ENCODE measurements around the gene XRCC5. TPM values are rescaled to one million over a fixed set of nuclear protein-coding genes. Genes with fewer than 3 reads are reported as not detected.

Gene XRCC5
- total RNA-seq, 1 donor from 2014 or later = 360 TPM

DNA sequence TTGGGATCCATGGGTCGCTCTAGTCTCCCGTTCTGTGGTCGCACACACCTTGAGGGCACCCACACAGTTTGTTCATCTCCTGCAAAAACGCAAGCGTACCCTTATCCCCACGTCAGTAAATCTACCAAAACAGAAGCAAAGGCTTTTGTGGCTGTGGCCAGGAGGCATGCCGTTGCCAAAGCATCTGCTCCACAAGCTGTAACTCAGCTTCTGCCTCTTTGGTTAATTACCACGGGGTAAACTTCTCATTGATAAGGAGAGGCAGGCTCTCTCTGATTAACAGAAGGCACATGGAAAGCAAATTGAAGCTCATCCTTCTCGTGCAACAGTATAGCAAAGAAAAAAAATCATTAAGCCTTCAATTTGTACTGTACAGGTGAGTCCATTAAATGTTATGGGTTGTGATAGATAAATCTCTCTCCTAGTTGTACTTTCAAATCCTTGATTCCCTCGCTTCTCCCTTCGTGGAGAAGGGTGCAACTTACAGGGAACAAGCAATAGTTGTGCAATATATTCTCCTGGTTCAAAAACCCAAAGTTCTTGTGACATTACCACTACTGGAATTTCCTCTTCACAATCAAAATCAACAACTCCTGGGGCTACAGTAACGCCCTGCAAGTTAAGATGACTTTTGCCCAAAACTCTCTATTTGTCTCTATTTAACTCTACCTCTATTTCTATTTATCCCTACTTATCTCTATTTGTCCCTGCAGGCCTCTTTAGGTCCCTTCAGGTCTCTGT is 37.9 kb upstream of the XRCC5 start:
- TF ChIP-seq, protein P1, sequence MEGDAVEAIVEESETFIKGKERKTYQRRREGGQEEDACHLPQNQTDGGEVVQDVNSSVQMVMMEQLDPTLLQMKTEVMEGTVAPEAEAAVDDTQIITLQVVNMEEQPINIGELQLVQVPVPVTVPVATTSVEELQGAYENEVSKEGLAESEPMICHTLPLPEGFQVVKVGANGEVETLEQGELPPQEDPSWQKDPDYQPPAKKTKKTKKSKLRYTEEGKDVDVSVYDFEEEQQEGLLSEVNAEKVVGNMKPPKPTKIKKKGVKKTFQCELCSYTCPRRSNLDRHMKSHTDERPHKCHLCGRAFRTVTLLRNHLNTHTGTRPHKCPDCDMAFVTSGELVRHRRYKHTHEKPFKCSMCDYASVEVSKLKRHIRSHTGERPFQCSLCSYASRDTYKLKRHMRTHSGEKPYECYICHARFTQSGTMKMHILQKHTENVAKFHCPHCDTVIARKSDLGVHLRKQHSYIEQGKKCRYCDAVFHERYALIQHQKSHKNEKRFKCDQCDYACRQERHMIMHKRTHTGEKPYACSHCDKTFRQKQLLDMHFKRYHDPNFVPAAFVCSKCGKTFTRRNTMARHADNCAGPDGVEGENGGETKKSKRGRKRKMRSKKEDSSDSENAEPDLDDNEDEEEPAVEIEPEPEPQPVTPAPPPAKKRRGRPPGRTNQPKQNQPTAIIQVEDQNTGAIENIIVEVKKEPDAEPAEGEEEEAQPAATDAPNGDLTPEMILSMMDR (conservative IDR thresholded peaks at IDR 0.05; ENCODE audit: low read depth, low read length) = no peak
- no peak for DNase-seq (ENCODE audit: low read depth)
- H3K4me3 ChIP-seq (ENCODE audit: low read depth, low read length) = no peak overlapping the region

DNA sequence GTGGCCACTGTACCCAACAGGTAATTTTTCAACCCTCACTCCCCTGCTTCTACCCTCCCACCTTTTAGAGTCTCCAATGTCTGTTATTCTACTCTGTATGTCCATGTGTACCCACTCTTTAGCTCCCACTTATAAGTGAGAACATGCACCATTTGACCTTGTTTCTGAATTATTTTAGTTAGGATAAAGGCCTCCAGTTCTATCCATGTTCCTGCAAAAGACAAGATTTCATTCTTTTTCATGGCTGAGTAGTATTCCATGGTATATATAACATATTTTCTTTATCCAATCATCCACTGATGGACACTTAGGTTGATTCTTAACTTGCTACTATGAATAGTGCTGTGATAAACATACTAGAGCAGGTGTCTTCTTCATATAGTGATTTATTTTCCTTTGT is 36.7 kb upstream of the XRCC5 start:
- H3K4me3 ChIP-seq (ENCODE audit: low read depth, low read length) = no peak overlapping the region
- TF ChIP-seq, protein P1 (conservative IDR thresholded peaks at IDR 0.05; ENCODE audit: low read depth, low read length) = no peak
- DNase-seq (ENCODE audit: low read depth) = no peak

DNA sequence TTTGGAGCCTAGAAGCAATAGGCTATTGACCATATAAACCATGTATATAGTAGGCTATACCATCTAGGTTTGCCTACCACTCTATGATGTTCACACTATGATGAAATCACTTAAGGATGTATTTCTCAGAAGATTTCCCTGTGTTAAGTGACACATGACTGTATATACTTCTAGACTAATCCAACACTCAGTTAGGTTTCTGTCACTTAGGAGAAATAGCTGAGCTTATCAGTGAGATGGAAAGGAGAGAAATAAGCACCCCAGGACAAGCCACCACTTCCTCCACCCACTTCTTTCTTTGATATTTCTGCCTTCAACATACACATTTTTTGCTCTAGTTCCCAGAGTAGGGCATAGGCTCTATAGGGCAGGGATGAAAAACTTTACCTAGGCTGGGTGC is 35.4 kb upstream of the XRCC5 start:
- TF ChIP-seq, protein P1 (conservative IDR thresholded peaks at IDR 0.05; ENCODE audit: low read depth, low read length) = no peak
- no peak for DNase-seq (ENCODE audit: low read depth)
- H3K4me3 ChIP-seq (ENCODE audit: low read depth, low read length) = no peak overlapping the region

DNA sequence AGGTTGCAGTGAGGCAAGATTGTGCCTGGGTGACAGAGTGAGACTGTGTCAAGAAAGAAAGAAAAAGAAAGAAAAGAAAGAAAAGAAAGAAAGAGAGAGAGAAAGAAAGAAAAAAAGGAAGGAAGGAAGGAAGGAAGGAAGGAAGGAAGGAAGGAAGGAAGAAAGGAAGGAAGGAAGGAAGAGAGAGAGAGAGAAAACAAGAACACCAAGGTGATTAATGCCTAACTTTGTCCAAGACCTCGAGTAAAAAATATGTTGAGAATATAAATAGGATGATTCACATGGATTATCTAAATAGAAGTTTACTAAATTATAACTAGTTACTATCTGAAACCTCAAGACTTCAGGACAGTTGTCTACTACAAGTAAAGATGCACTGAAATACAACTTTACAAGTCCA is 34.8 kb upstream of the XRCC5 start:
- H3K4me3 ChIP-seq (ENCODE audit: low read depth, low read length) = no peak overlapping the region
- TF ChIP-seq, protein P1 (conservative IDR thresholded peaks at IDR 0.05; ENCODE audit: low read depth, low read length) = no peak
- DNase-seq (ENCODE audit: low read depth) = no peak

DNA sequence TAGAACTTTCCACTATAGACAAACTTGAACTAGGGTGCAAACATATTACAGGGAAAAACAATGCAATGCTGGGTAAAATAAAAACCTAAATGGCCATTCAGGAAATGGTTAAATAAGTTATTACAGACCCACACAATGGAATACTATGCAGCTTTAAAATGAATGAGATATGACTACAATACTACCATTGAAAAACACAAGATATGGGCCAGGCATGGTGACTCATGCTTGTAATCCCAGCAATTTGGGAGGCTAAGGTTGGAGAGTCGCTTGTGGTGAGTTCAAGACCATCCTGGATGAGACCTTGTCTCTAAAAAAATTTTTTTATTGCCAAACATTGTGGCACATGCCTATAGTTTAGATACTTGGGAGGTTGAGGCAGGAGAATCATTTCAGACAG is 34.4 kb upstream of the XRCC5 start:
- TF ChIP-seq, protein P1 (conservative IDR thresholded peaks at IDR 0.05; ENCODE audit: low read depth, low read length) = no peak
- no peak for DNase-seq (ENCODE audit: low read depth)
- no peak overlapping the region for H3K4me3 ChIP-seq (ENCODE audit: low read depth, low read length)

DNA sequence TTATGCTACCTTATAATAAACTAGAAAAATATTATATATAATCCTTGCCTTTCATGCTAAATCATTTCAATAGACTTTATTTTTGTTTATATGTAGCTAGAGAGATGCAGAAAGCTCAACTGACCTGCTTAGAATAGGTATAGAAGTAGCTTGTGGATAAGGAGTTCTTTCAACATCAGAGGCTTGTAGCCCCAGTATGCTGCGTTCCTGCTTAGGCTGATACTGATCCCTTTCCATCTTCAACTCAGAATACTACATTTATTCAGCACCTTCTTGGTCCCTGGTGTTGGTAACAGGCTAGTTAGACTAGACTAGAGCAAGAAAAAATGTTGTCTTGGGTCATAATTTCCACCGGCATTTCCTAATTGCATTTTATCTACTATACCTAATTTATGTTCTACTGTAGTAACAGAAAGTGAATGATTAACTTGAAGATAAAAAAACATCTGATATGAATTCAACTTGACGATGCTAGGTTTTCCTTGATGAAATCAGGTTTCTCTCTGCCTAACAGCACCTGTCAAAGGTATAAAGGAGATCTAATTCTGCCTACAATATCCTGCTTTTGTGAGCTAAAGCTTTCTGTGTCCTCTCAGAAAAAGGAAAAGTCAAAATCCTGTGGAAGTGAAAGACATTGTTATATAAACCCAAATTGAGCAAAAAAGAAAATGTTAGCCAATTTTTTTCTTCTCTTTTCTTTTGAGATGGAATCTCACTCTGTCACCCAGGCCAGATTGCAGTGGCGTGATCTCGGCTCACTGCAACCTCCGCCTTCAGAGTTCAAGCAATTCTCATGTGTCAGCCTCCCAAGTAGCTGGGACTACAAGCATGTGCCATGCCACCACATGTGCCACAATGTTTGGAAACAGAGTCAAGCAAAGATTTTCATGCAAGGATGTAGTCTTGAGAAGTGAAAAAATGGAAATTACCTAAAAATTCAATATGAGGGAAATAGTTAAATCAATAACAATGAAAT is 33.4 kb upstream of the XRCC5 start:
- TF ChIP-seq, protein P1 (conservative IDR thresholded peaks at IDR 0.05; ENCODE audit: low read depth, low read length) = no peak
- no peak overlapping the region for H3K4me3 ChIP-seq (ENCODE audit: low read depth, low read length)
- no peak for DNase-seq (ENCODE audit: low read depth)
